HG03095 (cell line): Measurements from ENCODE around the gene ZNF443.
A peak's percentile ranks its signal among the peaks of the same experiment; 100 is the strongest.
"Not testable (repeated sequence)": the region's sequence is repeated elsewhere in the genome, so short reads cannot be mapped to it uniquely, and the experiment has no call there.

Source experiments
- ATAC-seq: cut with Tn5 transposase; IDR thresholded peaks from one replicate; pipeline ENCODE4 v1.9.1; 2021; ENCODE audit warnings: moderate library complexity; ENCODE audit not compliant: unreplicated experiment

ZNF443 gene

GRCh38 chr19:12440541-12441316, at the start of gene ZNF443:
ZNF443 (minus strand) TSS chr19:12441021; CDS start chr19:12440914, 107 bp downstream.
- peak; percentile 92 for ATAC-seq

- ATAC-seq = not testable (repeated sequence)
These were observed 45.5 kb upstream of the ZNF443 start for GRCh38 chr19:12486265-12486783.

GRCh38 chr19:12485571-12485970, 44.8 kb upstream of the ZNF443 start:
- no peak for ATAC-seq

GRCh38 chr19:12485052-12485416, 44.2 kb upstream of the ZNF443 start:
- peak; percentile 8 for ATAC-seq

- peak; percentile 91 for ATAC-seq
These were observed 43.7 kb upstream of the ZNF443 start, which contains the start of gene ZNF709 for GRCh38 chr19:12484371-12485051. ZNF709 (minus strand) TSS chr19:12484816; CDS start chr19:12484657, 159 bp downstream.

- no peak for ATAC-seq
These were observed 43.2 kb upstream of the ZNF443 start for GRCh38 chr19:12484011-12484370.

- no peak for ATAC-seq
These were observed 41.7 kb upstream of the ZNF443 start for GRCh38 chr19:12482509-12482886.

GRCh38 chr19:12481781-12482508, 41.1 kb upstream of the ZNF443 start:
- no peak for ATAC-seq

GRCh38 chr19:12478234-12478941, 37.6 kb upstream of the ZNF443 start:
- ATAC-seq = no peak

GRCh38 chr19:12467651-12468050, 26.8 kb upstream of the ZNF443 start:
- not testable (repeated sequence) for ATAC-seq

- no peak for ATAC-seq
These were observed 24.4 kb upstream of the ZNF443 start for GRCh38 chr19:12465211-12465610.

GRCh38 chr19:12464769-12465168, 23.9 kb upstream of the ZNF443 start:
- no peak for ATAC-seq

- not testable (repeated sequence) for ATAC-seq
These were observed 23.3 kb upstream of the ZNF443 start for GRCh38 chr19:12464139-12464538.

- ATAC-seq = no peak
These were observed 12.7 kb upstream of the ZNF443 start for GRCh38 chr19:12453495-12453894.

- ATAC-seq = no peak
These were observed 10.0 kb upstream of the ZNF443 start for GRCh38 chr19:12450844-12451243.

- ATAC-seq = no peak
These were observed 8.0 kb upstream of the ZNF443 start for GRCh38 chr19:12448808-12449207.

- ATAC-seq = not testable (repeated sequence)
These were observed 908 bp downstream of the ZNF443 start for GRCh38 chr19:12439686-12440540.

- ATAC-seq = not testable (repeated sequence)
These were observed 10.0 kb downstream of the ZNF443 start for GRCh38 chr19:12430726-12431299.

GRCh38 chr19:12425888-12426274, 14.9 kb downstream of the ZNF443 start:
- no peak for ATAC-seq
